GM21526 (cell line): Measurements from ENCODE around the gene ZMYND10.
A peak's percentile ranks its signal among the peaks of the same experiment; 100 is the strongest.

ENCODE experiments used
- ATAC-seq: cut with Tn5 transposase; IDR thresholded peaks from one replicate; pipeline ENCODE4 v1.9.1; 2021; ENCODE audit warnings: moderate library complexity; ENCODE audit not compliant: unreplicated experiment, low FRiP score

Gene ZMYND10

GRCh38 chr3:50350213-50350526 lies 4.6 kb upstream of the ZMYND10 start:
- ATAC-seq, result no peak

- no peak for ATAC-seq
These were observed 1.8 kb upstream of the ZMYND10 start for GRCh38 chr3:50347187-50347813.

GRCh38 chr3:50345008-50345407 lies 524 bp downstream of the ZMYND10 start:
- no peak for ATAC-seq

GRCh38 chr3:50342813-50343633 lies 2.5 kb downstream of the ZMYND10 start:
- ATAC-seq, result no peak

GRCh38 chr3:50341996-50342650 lies 3.4 kb downstream of the ZMYND10 start:
- no peak for ATAC-seq

GRCh38 chr3:50341537-50341936 lies 4.0 kb downstream of the ZMYND10 start:
- ATAC-seq, result no peak

- ATAC-seq, result no peak
These were observed 4.8 kb downstream of the ZMYND10 start, which contains the start of gene RASSF1 for GRCh38 chr3:50340448-50341329. Gene RASSF1 (minus strand): TSS chr3:50340836. CDS start chr3:50340805, 31 bp downstream.

- ATAC-seq, result no peak
These were observed 5.4 kb downstream of the ZMYND10 start for GRCh38 chr3:50340147-50340447.

- ATAC-seq, result no peak
These were observed 5.9 kb downstream of the ZMYND10 start for GRCh38 chr3:50339485-50340146.

- ATAC-seq, result no peak
These were observed 6.6 kb downstream of the ZMYND10 start for GRCh38 chr3:50338965-50339364.

GRCh38 chr3:50337175-50337861 lies 8.2 kb downstream of the ZMYND10 start:
- peak; percentile 59 for ATAC-seq

GRCh38 chr3:50336452-50337174 lies 8.9 kb downstream of the ZMYND10 start:
- ATAC-seq, result peak; percentile 9

GRCh38 chr3:50334339-50335075 lies 11.0 kb downstream of the ZMYND10 start:
- no peak for ATAC-seq

GRCh38 chr3:50333744-50334328 lies 11.7 kb downstream of the ZMYND10 start:
- no peak for ATAC-seq

GRCh38 chr3:50331364-50331907 lies 14.1 kb downstream of the ZMYND10 start:
- ATAC-seq, result no peak

- ATAC-seq, result no peak
These were observed 15.2 kb downstream of the ZMYND10 start for GRCh38 chr3:50330330-50330729.

- ATAC-seq, result peak; percentile 62
These were observed 17.4 kb downstream of the ZMYND10 start, which contains the start of gene TUSC2 for GRCh38 chr3:50327943-50328691. Gene TUSC2 (minus strand): TSS chr3:50328223. CDS start chr3:50328099, 124 bp downstream.
